GM12874 (cell line): ENCODE results near the gene RNASEH2C.

Experiments
- TF ChIP-seq, protein P1 (sequence below): IDR thresholded peaks from 2 replicates; pipeline ENCODE4 v1.5.1; 2011; ENCODE audit warnings: low read depth, mild to moderate bottlenecking, control low read depth, low read length, moderate library complexity; ENCODE audit not compliant: insufficient read depth

Gene RNASEH2C

DNA sequence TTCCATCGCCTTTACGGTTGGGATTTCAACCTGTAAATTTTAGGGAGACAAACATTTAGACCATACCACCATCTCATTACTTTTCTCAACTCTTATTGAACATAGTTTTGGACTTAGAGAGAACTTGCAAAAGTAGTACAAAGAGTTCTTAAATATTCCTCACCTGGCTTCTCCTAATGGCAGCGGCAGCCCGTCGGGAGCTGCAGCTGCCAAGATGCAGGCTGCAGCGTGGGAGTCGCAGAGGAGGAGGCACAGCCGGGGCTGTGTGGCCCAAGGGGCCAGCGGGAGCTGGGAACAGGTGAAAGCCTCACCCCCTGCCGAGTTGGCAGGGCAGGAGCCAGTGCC, 23.1 kb upstream of the RNASEH2C start:
- TF ChIP-seq, protein P1, sequence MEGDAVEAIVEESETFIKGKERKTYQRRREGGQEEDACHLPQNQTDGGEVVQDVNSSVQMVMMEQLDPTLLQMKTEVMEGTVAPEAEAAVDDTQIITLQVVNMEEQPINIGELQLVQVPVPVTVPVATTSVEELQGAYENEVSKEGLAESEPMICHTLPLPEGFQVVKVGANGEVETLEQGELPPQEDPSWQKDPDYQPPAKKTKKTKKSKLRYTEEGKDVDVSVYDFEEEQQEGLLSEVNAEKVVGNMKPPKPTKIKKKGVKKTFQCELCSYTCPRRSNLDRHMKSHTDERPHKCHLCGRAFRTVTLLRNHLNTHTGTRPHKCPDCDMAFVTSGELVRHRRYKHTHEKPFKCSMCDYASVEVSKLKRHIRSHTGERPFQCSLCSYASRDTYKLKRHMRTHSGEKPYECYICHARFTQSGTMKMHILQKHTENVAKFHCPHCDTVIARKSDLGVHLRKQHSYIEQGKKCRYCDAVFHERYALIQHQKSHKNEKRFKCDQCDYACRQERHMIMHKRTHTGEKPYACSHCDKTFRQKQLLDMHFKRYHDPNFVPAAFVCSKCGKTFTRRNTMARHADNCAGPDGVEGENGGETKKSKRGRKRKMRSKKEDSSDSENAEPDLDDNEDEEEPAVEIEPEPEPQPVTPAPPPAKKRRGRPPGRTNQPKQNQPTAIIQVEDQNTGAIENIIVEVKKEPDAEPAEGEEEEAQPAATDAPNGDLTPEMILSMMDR, result no peak

DNA sequence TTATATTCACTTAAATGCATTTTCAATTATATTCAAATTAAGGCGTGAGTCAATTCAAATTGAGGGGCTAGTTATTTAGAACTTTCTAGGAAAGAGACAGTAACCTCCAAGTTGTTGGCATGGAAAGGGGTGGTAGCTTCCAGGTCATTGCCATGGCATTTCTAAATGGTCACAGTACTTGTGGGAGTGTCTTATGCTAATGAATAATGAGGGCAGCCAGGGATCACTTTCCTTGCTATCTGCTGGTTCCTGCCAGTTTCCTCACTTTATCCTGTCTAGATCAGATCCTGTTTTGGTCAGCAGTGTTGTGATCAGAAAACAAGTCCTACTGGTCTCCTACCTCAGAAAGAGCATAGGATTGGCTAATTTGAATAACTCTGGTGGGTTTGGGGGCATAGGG, 21.8 kb upstream of the RNASEH2C start:
- TF ChIP-seq, protein P1, result no peak

DNA sequence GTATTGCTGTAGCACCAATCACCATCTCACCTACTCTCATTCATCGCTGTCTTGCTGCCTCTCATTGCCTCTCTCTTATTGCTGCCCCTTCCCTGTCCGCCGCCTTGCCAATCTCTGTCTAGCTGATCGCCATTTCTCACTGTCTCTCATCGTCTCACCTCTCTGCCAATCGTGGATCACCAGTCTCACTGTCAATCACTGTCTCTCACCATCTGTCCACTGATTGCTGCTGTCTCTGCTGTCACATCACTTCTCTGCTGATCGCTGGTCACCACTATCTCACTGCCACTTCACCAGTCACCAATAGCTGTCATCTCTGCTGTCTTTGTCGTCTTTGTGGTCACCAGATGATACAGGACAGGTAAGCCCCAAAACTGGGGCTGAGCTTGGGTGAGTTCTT, 20.6 kb upstream of the RNASEH2C start:
- TF ChIP-seq, protein P1, result no peak

DNA sequence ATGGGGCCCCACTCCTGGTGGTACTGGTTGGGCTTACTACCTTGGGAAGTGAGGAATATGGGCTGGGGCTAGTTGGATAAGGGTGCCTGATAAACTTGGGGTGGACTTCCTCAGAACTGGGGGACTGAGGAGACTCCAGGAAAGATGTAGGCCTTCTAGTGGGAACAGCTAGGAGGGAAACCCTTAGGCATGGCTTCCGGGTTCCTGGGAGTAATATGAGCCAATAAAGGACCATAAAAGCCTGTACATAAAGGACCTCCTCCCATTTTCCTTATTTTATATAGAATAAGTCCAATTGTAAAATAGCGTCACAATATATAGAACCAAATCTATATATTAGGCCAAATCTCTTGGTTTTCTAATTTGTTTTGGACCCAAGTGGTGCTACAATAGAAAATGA, 18.4 kb upstream of the RNASEH2C start:
- TF ChIP-seq, protein P1, result no peak

DNA sequence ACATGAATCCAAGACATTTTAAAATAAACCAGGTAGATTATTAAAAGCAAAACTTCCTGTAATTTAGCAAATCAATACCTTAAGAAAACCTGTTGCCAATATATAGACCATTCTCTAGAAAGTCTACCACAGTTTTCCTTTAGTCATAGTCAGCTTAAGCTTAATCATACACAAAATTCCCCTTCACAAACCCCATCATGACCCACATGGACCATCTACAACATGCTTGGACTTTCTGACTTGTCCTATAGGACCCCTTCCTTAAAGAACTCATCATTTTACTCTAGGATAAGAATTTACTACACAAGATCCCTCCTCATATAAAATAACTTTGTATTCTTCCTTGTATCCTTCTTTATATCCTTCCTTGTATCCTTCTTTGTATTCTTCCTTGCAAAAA, 16.2 kb upstream of the RNASEH2C start:
- TF ChIP-seq, protein P1, result no peak

DNA sequence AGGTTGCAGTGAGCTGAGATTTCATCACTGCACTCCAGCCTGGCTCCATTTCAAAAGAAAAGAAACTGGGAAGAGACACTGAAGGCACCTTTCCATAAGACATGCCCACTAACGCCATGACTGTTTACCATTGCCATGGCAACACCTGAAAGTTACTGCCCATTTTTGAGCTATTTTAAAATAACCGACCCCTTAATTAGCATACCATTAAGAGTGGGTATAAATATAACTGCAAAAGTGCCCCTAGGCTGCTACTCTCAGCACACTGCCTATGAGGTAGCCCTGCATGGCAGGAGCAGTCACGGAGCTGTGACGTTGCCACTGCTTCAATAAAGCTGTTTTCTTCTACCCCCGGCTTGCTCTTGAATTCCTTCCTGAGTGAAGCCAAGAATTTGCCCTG, 9.9 kb upstream of the RNASEH2C start:
- TF ChIP-seq, protein P1, result no peak

DNA sequence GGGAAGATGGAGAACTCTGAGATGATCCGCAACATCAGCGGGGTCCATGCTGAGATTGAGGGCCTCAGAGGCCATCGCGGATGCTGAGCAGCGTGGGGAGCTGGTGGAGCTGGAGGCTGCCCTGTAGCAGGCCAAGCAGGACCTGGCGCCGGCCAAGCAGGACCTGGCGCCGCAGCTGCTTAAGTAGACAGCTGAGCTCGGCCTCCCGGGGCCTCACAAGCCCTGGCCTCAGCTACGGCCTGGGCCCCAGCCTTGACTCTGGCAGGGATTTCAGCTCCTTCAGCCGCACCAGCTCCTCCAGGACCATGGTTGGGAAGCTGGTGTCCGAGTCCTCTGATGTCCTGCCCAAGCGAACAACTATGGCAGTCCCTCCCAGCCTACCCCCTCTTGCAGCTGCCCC, 7.3 kb upstream of the RNASEH2C start:
- TF ChIP-seq, protein P1, result no peak

DNA sequence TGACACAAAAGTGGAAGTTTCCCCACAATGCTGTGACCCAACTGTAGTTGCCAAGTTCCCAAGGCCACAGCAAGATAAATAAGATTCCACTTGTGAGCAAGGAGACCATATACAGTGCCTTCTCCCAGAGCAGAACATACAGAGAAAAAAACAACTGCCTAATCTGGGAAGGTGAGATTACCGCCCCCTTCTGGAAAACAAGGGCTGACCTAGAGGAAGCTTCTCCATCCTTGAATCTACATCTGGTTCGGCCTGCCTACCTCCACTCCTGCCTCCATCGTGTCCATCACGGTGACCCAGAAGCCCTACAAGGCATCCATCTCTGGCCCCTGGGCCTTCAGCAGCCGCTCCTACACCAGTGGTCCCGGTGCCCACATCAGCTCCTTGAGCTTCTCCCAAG, 6.1 kb upstream of the RNASEH2C start:
- TF ChIP-seq, protein P1, result no peak
